Measurements from ENCODE around the gene MYO9B.

Gene MYO9B

DNA sequence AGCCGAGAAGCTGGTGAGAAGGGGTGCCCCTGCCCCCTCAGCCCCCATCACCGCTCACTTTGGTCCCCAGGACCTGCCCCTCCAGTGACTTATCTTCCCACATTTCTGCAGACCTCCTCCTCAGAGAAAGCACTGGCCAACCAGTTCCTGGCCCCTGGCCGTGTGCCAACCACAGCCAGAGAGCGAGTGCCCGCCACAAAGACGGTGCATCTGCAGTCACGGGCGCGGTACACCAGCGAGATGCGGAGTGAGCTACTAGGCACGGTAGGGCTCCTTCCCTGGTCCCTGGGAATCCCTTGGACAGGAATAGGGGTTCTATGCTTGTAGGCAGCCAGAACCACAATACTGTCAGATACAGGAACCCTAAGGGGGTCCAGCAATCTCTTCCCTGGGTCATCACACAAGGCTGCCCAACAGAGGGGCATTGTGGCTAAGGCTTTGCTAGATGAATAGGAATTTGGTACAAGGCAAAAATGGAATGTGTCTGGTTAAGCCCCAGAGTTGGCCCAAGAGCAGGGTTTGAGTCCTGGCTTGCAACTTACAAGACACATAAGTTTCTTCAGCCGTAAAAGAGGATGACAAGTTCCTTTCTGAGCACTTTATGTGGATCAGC, 140.6 kb downstream of the MYO9B start:
- DNase-seq (ENCODE audit: low spot score) = no peak
- Histone ChIP-seq H3K27ac (peak overlapping the region in 1 of 2 donors; percentile 98), H3K4me3 (peak overlapping the region; percentile 90)
- TF ChIP-seq, protein P1, sequence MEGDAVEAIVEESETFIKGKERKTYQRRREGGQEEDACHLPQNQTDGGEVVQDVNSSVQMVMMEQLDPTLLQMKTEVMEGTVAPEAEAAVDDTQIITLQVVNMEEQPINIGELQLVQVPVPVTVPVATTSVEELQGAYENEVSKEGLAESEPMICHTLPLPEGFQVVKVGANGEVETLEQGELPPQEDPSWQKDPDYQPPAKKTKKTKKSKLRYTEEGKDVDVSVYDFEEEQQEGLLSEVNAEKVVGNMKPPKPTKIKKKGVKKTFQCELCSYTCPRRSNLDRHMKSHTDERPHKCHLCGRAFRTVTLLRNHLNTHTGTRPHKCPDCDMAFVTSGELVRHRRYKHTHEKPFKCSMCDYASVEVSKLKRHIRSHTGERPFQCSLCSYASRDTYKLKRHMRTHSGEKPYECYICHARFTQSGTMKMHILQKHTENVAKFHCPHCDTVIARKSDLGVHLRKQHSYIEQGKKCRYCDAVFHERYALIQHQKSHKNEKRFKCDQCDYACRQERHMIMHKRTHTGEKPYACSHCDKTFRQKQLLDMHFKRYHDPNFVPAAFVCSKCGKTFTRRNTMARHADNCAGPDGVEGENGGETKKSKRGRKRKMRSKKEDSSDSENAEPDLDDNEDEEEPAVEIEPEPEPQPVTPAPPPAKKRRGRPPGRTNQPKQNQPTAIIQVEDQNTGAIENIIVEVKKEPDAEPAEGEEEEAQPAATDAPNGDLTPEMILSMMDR (IDR thresholded peaks at IDR 0.05) = no peak

DNA sequence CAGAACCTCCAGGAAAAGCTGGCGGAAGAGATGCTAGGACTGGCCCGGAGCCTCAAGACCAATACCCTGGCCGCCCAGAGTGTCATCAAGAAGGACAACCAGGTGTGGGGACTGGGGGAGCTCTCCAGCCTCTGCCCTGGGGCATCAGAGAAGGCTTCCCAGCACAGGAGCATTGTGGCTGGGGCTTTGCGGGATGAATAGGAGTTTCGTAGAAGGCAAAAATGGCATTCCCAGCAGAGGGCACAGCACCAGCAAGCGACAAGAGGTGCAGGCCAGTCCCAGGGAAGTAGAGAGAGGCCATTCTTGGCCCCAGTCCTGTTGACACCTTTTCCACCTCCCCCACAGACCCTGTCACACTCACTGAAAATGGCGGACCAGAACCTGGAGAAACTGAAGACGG, 143.7 kb downstream of the MYO9B start:
- TF ChIP-seq, protein P1 (IDR thresholded peaks at IDR 0.05) = no peak
- no peak overlapping the region for H3K4me3 ChIP-seq
- DNase-seq (ENCODE audit: low spot score) = no peak
- no peak overlapping the region for H3K27ac ChIP-seq

DNA sequence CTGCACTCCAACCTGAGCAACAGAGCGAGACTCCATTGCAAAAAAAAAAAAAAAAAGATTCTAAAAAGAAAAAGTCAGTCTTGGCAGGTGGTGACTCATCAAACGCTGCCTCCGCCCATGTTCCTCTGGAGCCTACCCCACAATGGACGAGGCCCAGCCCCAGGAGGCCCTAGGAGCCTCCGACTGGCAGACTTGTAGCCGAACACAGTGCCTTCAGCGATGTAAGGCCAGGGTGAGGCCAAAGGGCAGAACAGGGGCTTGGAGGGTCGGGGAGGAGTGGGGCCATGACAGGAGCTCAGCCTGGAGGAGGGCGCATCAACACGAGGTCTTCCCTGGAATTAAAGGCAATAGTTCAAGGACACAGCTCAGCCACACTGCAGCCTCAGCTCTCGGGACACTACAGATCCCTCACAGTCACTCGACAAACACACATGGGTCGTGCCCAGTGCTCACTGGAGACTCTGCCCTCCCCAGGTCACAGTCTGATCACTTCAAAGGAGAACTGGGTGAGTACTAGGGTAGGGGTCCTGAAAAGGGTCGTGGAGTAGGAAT, 144.7 kb downstream of the MYO9B start:
- DNase-seq (ENCODE audit: low spot score) = no peak
- H3K27ac ChIP-seq = peak overlapping the region in 1 of 2 donors; percentile 11

DNA sequence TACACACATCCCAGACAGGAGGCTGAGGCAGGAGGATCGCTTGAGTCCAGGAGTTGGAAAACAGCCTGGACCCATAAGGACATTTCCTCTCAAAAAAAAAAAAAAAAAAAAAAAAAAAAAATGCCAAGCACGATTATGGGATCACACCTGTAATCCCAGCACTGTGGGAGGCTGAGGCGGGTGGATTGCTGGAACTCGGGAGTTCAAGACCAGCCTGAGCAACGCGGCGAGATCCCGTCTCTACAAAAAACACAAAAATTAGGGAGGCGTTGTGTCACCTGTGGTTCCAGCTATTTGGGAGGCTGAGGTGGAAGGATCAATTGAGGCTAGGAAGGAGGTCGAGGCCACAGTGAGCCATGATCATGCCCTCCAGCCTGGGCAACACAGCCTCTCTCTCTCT, 149.5 kb downstream of the MYO9B start:
- DNase-seq (ENCODE audit: low spot score) = no peak
- H3K4me3 ChIP-seq = no peak overlapping the region
- TF ChIP-seq, protein P1 (IDR thresholded peaks at IDR 0.05) = no peak
- H3K27ac ChIP-seq = no peak overlapping the region

More for the DNA sequence above, 144.7 kb downstream of the MYO9B start:
- TF ChIP-seq, protein P1 (IDR thresholded peaks at IDR 0.05) = no peak
- no peak overlapping the region for H3K4me3 ChIP-seq

DNA sequence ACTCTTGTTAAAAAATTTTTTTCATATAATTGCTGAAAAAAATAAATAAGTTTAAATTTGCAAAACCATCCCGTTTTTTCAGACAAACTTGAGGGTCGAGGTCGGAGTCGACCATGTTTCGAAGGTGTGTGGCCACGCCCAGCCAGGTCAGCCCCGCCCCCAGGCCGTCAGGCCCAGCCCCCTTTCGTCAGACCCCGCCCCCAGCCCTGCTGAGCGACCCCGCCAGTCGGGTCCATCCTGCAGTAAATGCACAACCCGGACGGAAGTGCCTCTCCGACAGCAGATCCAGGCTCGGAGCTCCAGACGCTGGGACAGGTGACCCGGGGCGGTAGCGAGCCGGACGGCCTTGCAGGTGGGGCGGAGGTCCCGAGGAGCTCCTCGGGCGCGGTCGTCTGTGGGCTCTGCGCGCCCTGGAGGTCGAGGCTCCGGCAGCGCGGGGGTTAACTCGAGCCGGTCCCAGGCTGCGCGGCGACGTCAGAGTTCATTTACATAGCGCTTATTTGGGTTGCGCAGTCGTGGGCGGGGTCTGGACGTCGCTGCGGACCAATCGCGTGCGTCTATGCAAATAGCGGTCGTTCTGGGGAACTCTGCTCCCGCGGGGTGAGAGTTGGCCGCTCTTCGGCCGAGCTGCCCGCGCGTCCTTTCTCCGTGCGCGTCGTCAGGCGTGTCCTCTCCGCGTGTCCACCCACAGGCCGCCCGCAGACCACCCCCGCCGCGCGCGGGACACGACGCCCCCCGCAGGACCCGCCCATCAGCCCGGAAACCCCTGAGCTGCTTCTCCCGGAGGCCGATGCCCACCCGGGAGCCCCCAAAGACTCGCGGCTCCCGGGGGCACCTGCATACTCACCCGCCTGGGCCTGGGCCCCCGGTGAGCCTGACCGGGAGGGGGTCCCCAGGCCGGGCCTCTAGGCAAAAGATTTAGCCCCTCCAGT, 150.7 kb downstream of the MYO9B start, which contains the start of gene OCEL1:
Gene OCEL1 (plus strand): TSS at position 225 of the 932 bp plus-strand sequence. CDS start 22 bp downstream, at position 247.
- TF ChIP-seq, protein P1 (IDR thresholded peaks at IDR 0.05) = no peak
- Histone ChIP-seq H3K4me3 (peak within 1 kb of the TSS; percentile 81), H3K27ac (peak within 1 kb of the TSS; percentile 81 to 90)
- peak; percentile 99 for DNase-seq (ENCODE audit: low spot score)

DNA sequence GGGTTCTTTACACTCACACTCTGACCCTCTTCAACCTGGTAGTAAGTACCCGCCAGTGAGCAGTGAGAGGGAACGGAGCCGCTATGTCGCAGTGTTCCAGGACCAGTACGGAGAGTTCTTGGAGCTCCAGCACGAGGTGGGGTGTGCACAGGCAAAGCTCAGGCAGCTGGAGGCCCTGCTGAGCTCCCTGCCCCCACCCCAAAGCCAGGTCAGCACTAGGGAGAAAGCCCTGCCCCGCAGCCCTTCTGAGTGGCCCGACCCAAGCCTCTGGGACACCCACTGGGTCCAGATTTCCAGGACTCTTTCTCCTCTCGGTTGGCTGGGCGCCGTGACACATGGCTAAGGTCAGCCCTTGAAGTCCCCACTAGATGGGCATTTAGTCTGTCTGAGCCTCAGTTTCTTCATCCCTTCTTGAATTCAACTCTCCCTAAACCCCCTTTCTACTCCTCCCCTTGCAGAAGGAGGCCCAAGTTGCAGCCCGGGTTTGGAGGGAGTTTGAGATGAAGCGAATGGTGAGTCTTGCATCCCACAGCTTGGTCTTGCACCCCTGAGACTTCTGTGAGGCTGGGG, 152.3 kb downstream of the MYO9B start:
- DNase-seq (ENCODE audit: low spot score) = no peak
- no peak overlapping the region for H3K4me3 ChIP-seq
- TF ChIP-seq, protein P1 (IDR thresholded peaks at IDR 0.05) = no peak
- H3K27ac ChIP-seq = no peak overlapping the region

Measured in coronary artery (tissue), 2 donors.